ENCODE data around the gene HLA-DPB1.

HLA-DPB1 gene

GRCh38 chr6:33105386-33105785, 29.6 kb downstream of the HLA-DPB1 start:
- DNase-seq = no peak

DNA sequence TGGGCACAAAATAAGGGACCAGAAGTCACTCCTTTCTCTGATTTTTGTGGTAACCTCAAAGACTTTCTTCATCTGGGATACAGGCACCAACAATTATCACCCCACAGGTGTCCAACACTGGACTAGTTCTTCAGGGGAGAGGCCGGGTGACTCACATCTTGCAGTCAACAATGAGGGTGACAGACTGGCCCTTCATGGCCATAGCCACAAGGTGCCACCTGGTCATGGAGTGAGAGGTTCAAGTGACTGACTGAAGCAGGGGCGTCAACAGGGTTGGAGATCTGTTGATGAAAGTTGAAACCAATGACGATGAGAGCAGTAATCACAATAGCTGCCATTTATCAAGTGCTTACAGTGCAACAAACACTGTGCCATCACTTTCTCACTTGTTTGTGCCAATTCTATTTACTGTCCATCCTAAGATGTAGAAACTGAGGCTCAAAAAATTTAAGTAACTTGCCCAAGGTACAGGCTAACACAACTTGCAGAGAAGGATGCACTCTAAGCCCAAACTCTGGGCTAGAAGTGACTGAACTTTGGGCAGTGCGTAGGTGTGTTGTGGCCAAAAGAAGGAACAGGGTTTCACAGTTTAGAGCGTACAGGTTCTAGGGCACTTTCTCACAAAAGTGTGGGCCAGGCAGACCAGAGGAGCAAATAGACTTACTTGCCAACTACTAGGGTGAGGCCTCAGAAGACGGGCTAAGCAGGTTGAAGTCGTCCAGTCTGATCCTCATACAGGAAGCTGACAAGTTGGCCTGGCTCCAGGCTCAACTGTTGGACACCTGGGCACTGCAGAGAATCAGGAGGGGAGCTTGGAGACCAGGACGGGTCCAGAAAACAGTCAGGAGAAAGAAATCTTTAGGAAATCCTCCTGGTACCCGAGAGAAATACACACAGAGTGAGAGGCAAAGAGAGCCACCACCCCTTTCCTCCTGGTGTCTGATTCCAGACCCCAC, 30.4 kb downstream of the HLA-DPB1 start:
- no peak for DNase-seq

DNA sequence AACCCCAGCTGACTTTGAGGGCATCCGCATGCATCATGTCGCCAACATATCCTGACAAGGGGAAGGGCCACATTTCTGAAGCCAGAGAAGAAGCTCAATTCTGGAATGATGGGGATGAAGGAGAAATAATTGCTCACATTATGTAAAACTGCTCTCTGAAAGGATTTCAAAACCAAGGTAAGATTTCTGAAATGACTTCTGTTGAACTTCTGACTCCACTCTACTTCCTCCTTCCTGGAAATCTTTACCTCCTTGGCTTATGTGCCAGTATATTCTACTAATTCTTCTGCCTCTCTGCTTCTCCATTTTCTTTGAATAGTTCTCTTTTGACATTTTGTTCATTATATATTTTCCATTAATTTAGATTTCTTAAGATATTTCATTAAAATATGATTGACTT, 31.9 kb downstream of the HLA-DPB1 start:
- DNase-seq = no peak

GRCh38 chr6:33108307-33108706, 32.5 kb downstream of the HLA-DPB1 start:
- no peak for DNase-seq

DNA sequence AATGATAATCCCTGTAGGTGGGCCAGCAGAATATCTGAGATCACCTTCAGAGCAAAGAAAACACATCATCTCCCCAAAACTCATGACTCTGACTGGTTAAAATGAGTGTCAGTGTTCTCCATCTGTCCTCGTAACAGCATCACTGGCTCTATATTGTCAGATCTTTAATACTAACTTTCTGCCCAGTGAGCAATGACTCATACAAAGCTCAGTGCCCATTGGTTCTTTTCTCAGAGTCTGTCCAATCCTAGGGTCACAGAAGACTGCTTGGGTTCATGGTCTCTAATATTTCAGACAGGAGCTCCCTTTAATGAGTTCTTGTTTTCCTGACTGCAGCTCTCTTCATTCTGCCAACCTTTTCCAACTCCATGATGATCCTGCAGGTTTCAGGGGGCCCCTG, 36.4 kb downstream of the HLA-DPB1 start:
- DNase-seq = peak; percentile 27

DNA sequence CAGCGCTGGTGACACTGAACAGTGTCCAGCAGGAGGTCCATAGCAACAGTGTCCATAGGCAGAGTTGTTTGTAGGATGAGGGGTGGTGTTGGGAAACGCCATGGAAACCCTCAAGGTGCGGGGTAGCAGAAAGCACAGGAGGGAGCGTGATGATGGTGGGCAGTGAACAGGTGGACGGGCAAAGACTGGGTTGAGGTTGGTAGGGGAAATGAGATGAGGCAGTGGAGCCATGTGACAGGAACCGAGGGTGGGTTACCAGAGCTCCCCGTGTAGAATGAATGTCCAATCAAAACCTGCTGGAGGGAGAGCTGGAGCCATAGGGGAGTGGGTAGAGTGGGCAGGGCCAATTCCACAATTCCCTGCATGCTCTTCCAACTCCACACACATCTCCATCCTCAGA, 38.0 kb downstream of the HLA-DPB1 start:
- DNase-seq = no peak

GRCh38 chr6:33114406-33114805, 38.6 kb downstream of the HLA-DPB1 start:
- no peak for DNase-seq

- DNase-seq = no peak
Observed at GRCh38 chr6:33116417-33116816, 40.6 kb downstream of the HLA-DPB1 start.

DNA sequence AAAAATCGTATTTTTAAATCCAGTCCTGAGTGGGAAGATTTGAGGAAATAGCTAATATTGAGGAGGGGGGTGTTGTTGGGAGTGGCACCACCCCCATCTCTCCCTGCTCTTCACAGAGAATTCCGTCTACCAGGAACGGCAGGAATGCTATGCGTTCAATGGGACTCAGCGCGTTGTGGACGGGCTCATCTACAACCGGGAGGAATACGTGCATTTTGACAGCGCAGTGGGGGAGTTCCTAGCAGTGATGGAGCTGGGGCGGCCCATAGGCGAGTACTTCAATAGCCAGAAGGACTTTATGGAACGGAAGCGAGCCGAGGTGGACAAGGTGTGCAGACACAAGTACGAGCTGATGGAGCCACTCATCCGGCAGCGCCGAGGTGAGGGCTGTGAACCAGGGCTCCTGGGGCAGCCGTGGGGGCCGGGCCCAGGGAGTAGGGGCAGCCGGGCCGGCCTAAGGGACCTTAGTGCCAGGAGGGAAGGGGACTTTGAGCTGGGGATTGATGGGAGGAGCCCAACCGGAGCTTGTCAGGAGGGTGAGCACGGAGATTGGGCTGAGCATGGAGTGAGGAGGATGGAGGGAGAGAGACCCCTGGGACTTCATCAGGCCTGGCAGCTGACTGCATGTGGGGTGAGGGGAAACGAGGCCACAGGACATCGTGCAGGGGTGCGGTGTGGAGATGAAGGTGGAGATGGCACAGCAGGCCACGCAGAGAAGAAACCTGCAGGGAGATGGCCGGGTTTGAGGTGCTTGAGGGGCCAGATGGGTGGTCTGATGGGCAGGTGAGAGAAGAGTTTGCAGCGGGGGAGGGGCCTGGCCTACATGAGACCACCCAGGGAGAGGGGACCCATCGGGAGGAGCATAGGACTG, 41.3 kb downstream of the HLA-DPB1 start:
- DNase-seq = no peak

DNA sequence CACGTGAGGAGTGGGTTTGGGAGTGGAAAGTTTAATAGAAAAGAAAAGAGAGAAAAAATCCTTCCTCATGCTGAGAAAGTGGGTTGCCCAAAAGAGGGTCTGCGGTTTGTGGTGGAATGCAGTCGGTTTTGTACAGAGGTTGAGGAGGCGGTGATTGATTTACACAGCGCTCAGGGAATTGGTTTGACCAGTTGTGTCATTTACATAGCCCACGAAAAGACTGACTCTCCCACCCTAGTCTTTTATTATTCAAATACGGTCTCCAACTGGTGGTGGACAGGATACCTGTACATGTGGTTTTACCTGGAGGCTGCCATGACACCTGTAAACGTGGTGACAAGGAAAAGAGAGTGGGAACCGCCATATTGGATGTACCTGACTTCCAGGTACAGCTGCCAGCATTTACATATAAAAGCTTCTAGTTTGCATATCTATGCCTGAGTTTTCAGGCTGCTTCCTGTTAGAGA, 42.1 kb downstream of the HLA-DPB1 start:
- no peak for DNase-seq

DNA sequence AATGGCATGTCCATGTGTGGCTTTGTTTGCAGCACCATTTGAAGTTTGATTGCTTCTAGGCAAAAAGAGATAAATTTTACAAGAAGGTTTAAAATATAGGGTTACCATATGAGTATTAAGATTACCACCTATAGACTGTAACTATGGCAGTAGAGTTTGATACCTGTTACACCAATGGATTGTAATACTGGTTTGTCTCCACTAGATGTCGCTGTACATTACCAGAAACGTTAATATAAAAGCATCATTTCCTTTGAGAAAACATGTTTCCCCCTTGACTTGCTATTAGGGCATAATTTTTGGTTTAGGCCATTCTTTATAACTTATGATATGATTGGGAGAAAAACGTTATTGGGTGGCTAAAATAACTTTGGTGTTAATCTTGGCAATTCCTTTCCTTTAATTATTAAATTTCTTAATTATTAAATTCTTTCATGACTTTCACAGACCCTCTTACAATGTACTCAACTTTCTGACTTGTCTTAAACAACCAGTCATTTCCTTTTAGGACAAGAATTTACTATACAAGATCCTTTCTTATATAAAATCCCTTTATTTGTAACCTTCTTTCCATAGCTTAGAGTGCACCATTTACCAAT, 42.8 kb downstream of the HLA-DPB1 start:
- DNase-seq = peak; percentile 23

DNA sequence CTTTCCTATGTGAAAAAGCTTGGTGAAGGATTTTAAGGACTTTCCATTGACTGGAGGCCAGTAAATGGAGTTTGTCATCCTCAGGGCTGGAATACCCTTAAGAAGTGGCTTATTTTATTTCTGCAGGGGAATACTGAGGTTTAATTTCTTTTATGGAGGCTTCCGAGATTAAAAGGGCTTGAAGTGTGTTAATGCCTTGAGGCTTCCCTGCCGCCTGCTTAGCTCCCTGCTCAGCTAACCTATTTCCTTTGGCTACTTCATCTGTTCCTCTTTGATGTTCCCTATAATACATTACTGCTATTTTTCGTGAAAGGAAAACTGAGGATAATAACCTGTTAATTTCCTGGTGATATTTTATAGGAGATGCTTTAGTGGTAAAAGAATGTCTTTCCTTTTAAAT, 44.2 kb downstream of the HLA-DPB1 start:
- DNase-seq = no peak

DNA sequence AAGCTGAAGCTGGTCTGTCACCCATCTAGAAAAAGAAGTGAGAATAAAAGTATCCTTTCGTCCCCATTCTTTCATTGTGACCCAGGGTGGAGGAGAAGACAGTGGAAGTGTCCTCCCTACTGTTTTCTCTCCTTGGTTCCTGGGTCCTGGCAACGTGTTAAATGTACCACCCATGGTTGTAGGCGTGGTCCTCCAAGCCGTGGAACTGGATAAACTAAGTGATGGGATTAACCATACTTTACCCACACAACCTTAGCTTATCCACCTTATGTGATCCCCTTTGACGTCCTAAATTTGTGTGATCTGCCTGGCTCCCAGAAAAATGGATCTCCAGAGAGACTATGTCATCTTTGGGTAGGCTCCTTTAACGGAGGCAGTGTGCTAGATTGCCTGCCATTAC, 47.4 kb downstream of the HLA-DPB1 start:
- DNase-seq = no peak

DNA sequence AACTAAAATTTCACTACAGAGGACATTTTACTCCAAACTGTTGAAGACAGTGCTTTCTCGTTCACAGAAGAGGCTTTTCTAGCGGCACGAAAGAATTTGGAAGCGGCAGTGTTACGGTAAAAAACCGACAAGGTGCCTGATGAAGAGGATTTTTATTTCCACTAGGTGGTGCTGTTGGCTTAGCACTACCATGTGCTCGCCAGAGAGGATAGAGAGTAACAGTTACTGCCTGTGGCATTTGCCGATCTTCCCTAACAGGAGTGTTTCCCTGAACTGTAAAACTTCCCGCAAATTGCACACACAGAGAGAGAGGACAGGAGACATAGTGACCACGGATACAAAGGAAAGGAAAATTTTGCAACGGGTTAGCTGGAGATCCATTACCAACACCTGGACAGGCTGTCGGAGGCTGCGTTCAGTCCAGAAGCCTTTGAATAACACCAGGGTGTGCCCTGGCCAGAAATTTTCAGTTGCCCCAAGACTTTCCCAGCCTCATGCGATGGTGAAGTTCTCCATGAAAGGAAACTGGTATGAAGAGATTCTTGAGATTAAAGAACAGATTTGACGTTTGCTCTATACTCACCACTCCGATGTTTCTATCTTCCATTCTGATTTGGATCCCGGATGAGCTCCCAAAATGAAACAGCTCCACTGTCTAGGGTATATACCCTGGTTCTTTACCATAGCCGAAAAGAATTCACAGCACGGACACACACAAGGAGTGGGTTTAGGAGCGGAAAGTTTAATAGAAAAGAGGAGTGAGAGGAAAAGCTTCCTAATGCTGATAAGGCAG, 48.1 kb downstream of the HLA-DPB1 start:
- DNase-seq = no peak

- DNase-seq = no peak
Observed at GRCh38 chr6:33124525-33124901, 48.7 kb downstream of the HLA-DPB1 start.

DNA sequence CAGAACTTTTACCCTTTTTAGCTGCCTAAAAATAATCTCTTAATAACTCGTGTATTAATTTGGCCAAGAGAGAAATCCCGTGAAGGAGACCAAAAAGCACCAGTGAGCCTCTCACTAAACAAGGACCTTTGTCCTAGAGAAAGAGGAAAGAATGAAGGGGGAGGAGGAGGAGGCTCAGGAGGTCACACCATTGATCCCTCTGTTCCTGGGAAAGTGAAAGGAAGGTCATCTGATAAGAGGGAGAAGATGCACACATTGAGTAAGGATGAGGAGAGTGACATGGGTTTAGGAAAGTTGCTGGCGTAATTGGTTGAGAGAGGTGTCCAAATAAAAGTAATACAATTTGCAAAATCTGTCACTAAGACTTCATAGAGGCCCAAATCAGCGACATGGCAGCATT, 49.2 kb downstream of the HLA-DPB1 start:
- DNase-seq = no peak

GRCh38 chr6:33126101-33126714, 50.4 kb downstream of the HLA-DPB1 start:
- DNase-seq = peak; percentile 72

DNA sequence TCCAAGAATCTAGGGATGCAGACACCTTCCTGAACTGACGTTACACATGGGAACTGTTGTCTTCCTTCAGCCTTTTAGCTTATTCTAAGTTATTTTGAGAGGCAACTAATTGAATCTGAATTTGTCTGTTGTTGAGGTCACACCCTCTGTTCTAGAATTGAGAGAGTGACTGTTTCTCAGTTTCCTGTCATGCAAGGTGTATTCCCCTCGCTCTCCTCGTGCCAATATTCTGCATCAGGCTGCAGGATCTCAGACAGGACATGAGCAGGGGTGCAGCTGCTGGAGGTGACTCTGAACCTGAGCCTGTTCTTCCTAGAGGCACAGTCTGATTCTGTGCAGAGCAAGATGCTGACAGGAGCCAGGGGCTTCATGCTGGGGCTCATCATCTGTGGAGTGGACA, 52.5 kb downstream of the HLA-DPB1 start:
- no peak for DNase-seq

- no peak for DNase-seq
Observed at GRCh38 chr6:33132081-33132524, 56.3 kb downstream of the HLA-DPB1 start.

DNA sequence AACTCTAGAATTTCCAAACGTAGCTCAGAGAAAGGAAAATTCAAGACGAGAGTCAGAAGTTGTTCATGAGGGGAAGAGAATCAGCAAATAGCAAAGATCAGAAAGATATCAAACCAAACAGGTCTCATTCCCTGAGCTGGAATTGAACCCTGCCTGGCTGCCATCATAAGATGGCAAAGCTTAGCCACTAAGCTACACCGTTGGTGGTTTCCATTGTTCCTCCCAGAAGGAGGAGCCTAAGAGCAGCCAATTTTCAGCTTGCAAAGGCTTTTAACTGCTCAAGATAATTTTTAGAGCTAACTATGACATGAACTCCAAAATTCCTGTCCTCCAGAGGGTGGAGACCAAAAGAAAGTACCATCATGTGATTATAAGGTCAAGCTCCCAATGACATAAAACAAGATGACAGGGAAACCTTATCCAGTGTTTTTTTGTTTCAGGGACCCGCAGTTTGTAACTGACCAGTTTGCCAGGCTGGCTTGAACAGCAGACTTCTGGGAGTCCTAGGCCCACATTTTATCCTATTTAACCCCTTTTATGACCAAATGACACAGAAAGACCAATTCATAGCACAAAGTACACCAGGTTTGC, 60.6 kb downstream of the HLA-DPB1 start:
- no peak for DNase-seq
